ENCODE measurements around the gene SULT1A1. TPM values are rescaled to one million over a fixed set of nuclear protein-coding genes. Genes with fewer than 3 reads are reported as not detected.

Gene SULT1A1
- total and polyA plus RNA-seq, 2 of the 13 experiments (the other 11 are each of a cell fraction or from before 2014, with no cell fraction given) = 114 to 147 TPM

- Histone ChIP-seq H3K4me3 (replicated peaks in 1 of 3; ENCODE audit: insufficient read depth in 1 of 3, low read depth in 2 of 3, low read length in 3 of 3) (no peak overlapping the region), H3K27me3 (ENCODE audit: control insufficient read depth in 1 of 2, insufficient read depth in 2 of 2, low read length in 2 of 2) (no peaks in the 10 kb centered on the region), H3K4me1 (ENCODE audit: insufficient read depth, low read length) (peaks cover 22% of the 10 kb centered on the region), H3K9me3 (ENCODE audit: low read length) (no peaks in the 10 kb centered on the region), H2AFZ (ENCODE audit: low read length) (no peak overlapping the region), H3K9ac (ENCODE audit: insufficient read depth, low read depth, low read length) (no peak overlapping the region), H4K20me1 (ENCODE audit: insufficient read depth, low read length) (no peaks in the 10 kb centered on the region), H3K27ac (ENCODE audit: extremely low read length, insufficient read depth, low read length) (no peak overlapping the region), H3K4me2 (ENCODE audit: low read depth, low read length) (no peak overlapping the region), H3K79me2 (ENCODE audit: insufficient read depth, low read length) (peaks cover 6% of the 10 kb centered on the region), H3K36me3 (replicated peaks in 1 of 2; ENCODE audit: control insufficient read depth in 1 of 2, insufficient read depth in 2 of 2, low read length in 2 of 2) (peaks cover 0 to 17% of the 10 kb centered on the region in 2 experiments; a peak in 4 of 5 replicates)
- BruUV-seq (replicated peaks) = no TSS peak
- DNase-seq (ENCODE audit: low spot score) (no peak), ATAC-seq (no peak), FAIRE-seq (no peak)
- TF ChIP-seq CBX5 (CRISPR knock-in tag; IDR thresholded peaks at IDR 0.05; ENCODE audit: borderline replicate concordance) (0 out of 2 replicates have a peak, but pooled peaks have one; percentile 1), ZIK1 (CRISPR knock-in tag; IDR thresholded peaks at IDR 0.05; ENCODE audit: borderline replicate concordance, low read depth) (0 out of 2 replicates have a peak, but pooled peaks have one; percentile 17), KDM2A (CRISPR knock-in tag; IDR thresholded peaks at IDR 0.05; ENCODE audit: borderline replicate concordance, low read depth) (0 out of 2 replicates have a peak, but pooled peaks have one; percentile 15), NAIF1 (CRISPR knock-in tag; IDR thresholded peaks at IDR 0.05; ENCODE audit: borderline replicate concordance) (no peak), ZNF33B (CRISPR knock-in tag; IDR thresholded peaks at IDR 0.05) (0 out of 2 replicates have a peak, but pooled peaks have one; percentile 36), ZNF44 (CRISPR knock-in tag; IDR thresholded peaks at IDR 0.05) (no peak), PHF5A (CRISPR knock-in tag; IDR thresholded peaks at IDR 0.05; ENCODE audit: low read depth, unreplicated experiment) (peak; percentile 13)
- TF ChIP-seq, protein P1, sequence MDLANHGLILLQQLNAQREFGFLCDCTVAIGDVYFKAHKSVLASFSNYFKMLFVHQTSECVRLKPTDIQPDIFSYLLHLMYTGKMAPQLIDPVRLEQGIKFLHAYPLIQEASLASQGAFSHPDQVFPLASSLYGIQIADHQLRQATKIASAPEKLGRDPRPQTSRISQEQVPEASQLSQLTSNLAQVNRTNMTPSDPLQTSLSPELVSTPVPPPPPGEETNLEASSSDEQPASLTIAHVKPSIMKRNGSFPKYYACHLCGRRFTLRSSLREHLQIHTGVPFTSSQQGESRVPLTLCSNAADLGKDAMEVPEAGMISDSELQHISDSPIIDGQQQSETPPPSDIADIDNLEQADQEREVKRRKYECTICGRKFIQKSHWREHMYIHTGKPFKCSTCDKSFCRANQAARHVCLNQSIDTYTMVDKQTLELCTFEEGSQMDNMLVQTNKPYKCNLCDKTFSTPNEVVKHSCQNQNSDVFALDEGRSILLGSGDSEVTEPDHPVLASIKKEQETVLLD (CRISPR knock-in tag; IDR thresholded peaks at IDR 0.05; ENCODE audit: low read depth) = no peak
- CTCF ChIA-PET (ENCODE audit: low intra/inter-chr PET ratio, low total read pairs) = no interaction called here
- POLR2A ChIA-PET = interaction anchor here (0.7 kb wide), 1 partner anchor 10 kb away, joined by 3 read pairs; no protein-coding TSS in a partner anchor
- intact Hi-C loops (cut with micrococcal nuclease; ENCODE audit: unreplicated experiment) (no loop called here), in situ Hi-C loops (cut with HindIII; ENCODE audit: extremely low pct_ligation_motif_present, low pct_unique_long_range_greater_than_20kb) (no loop called here)
- WGBS (ENCODE audit: low lambda C conversion rate) = 83% methylated on average over 8 of the region's 8 CpGs
Measured at GRCh38 chr16:28604186-28604565, 5.7 kb downstream of the SULT1A1 start.
